ENCODE data around the gene ABHD17C.
"Not testable (repeated sequence)": the region's sequence is repeated elsewhere in the genome, so short reads cannot be mapped to it uniquely, and the experiment has no call there.

Gene ABHD17C

GRCh38 chr15:80695099-80695910 lies at the start of gene ABHD17C:
Gene ABHD17C, plus strand, starts transcription at chr15:80695310. Its CDS starts 120 bp downstream, at chr15:80695430.
- DNase-seq (ENCODE audit: low read depth in 4 of 4, low spot score in 1 of 4), result peak in 2 of 4 experiments; percentile 25 to 40

GRCh38 chr15:80645494-80646065 lies 49.5 kb upstream of the ABHD17C start:
- no peak for DNase-seq (ENCODE audit: low read depth in 4 of 4, low spot score in 1 of 4)

GRCh38 chr15:80647424-80647823 lies 47.7 kb upstream of the ABHD17C start:
- DNase-seq (ENCODE audit: low read depth in 4 of 4, low spot score in 1 of 4), result not testable (repeated sequence)

- DNase-seq (ENCODE audit: low read depth in 4 of 4, low spot score in 1 of 4), result no peak
Measured at GRCh38 chr15:80654299-80654698, 40.8 kb upstream of the ABHD17C start.

- no peak for DNase-seq (ENCODE audit: low read depth in 4 of 4, low spot score in 1 of 4)
Measured at GRCh38 chr15:80659375-80659774, 35.7 kb upstream of the ABHD17C start.

GRCh38 chr15:80660119-80660518 lies 35.0 kb upstream of the ABHD17C start:
- no peak for DNase-seq (ENCODE audit: low read depth in 4 of 4, low spot score in 1 of 4)

- DNase-seq (ENCODE audit: low read depth in 4 of 4, low spot score in 1 of 4), result no peak
Measured at GRCh38 chr15:80662129-80662528, 33.0 kb upstream of the ABHD17C start.

GRCh38 chr15:80662757-80663553 lies 32.2 kb upstream of the ABHD17C start:
- DNase-seq (ENCODE audit: low read depth in 4 of 4, low spot score in 1 of 4), result no peak

- no peak for DNase-seq (ENCODE audit: low read depth in 4 of 4, low spot score in 1 of 4)
Measured at GRCh38 chr15:80665151-80665550, 30.0 kb upstream of the ABHD17C start.

GRCh38 chr15:80667936-80668335 lies 27.2 kb upstream of the ABHD17C start:
- DNase-seq (ENCODE audit: low read depth in 4 of 4, low spot score in 1 of 4), result no peak

- no peak for DNase-seq (ENCODE audit: low read depth in 4 of 4, low spot score in 1 of 4)
Measured at GRCh38 chr15:80668546-80669236, 26.4 kb upstream of the ABHD17C start.

- DNase-seq (ENCODE audit: low read depth in 4 of 4, low spot score in 1 of 4), result no peak
Measured at GRCh38 chr15:80669663-80670273, 25.3 kb upstream of the ABHD17C start.

- DNase-seq (ENCODE audit: low read depth in 4 of 4, low spot score in 1 of 4), result no peak
Measured at GRCh38 chr15:80673561-80674244, 21.4 kb upstream of the ABHD17C start.

- no peak for DNase-seq (ENCODE audit: low read depth in 4 of 4, low spot score in 1 of 4)
Measured at GRCh38 chr15:80674245-80674614, 20.9 kb upstream of the ABHD17C start.

- no peak for DNase-seq (ENCODE audit: low read depth in 4 of 4, low spot score in 1 of 4)
Measured at GRCh38 chr15:80677041-80677440, 18.1 kb upstream of the ABHD17C start.

- no peak for DNase-seq (ENCODE audit: low read depth in 4 of 4, low spot score in 1 of 4)
Measured at GRCh38 chr15:80679167-80679803, 15.8 kb upstream of the ABHD17C start.

- no peak for DNase-seq (ENCODE audit: low read depth in 4 of 4, low spot score in 1 of 4)
Measured at GRCh38 chr15:80679804-80680175, 15.3 kb upstream of the ABHD17C start.

- DNase-seq (ENCODE audit: low read depth in 4 of 4, low spot score in 1 of 4), result no peak
Measured at GRCh38 chr15:80682201-80682600, 12.9 kb upstream of the ABHD17C start.

- no peak for DNase-seq (ENCODE audit: low read depth in 4 of 4, low spot score in 1 of 4)
Measured at GRCh38 chr15:80684697-80685096, 10.4 kb upstream of the ABHD17C start.

- DNase-seq (ENCODE audit: low read depth in 4 of 4, low spot score in 1 of 4), result no peak
Measured at GRCh38 chr15:80685628-80686027, 9.5 kb upstream of the ABHD17C start.

Measured in stimulated activated CD4-positive, alpha-beta T cell treated with anti-CD3 and anti-CD28 coated beads, Interleukin-1b, Interleukin-23, amount 100 ng/mL, for 24 hours (primary cell).